WTC11 (cell line): ENCODE data around the gene NSUN3. TPM values are rescaled to one million over a fixed set of nuclear protein-coding genes. Genes with fewer than 3 reads are reported as not detected.

Experiments
- ATAC-seq: fragments of 200-7000 bp; cut with Tn5 transposase; 2 replicates; pipeline ENCODE4 v1.10.0; 2021; ENCODE audit warnings: mild to moderate bottlenecking, moderate library complexity
- CTCF ChIA-PET: fragments of 300-600 bp; sonication (Branson Sonifier 250); formaldehyde crosslinking; loops from one replicate; lab custom pipeline; 2021; ENCODE audit warnings: antibody characterized with exemption; lab: Charles Lee
- POLR2A ChIA-PET: fragments of 350-600 bp; sonication (Branson Sonifier 250); formaldehyde crosslinking; loops from one replicate; lab custom pipeline; 2021; ENCODE audit warnings: antibody characterized with exemption; lab: Charles Lee
- DNase-seq: peaks from one replicate; pipeline ENCODE4 v3.0.0; 2021; ENCODE audit warnings: low spot score
- H3K27ac Mint-ChIP-seq: 2 replicates; pipeline ENCODE4 v1.8.0; 2021; ENCODE audit warnings: mixed read lengths
- H3K27me3 Mint-ChIP-seq: 2 replicates; pipeline ENCODE4 v1.8.0; 2021; ENCODE audit warnings: low read depth, mild to moderate bottlenecking, moderate library complexity, mixed read lengths
- H3K36me3 Mint-ChIP-seq: 2 replicates; pipeline ENCODE4 v1.8.0; 2021; ENCODE audit warnings: mixed read lengths
- H3K4me1 Mint-ChIP-seq: 2 replicates; pipeline ENCODE4 v1.8.0; 2022; ENCODE audit warnings: mixed read lengths
- H3K4me3 Mint-ChIP-seq: 2 replicates; pipeline ENCODE4 v1.8.0; 2021; ENCODE audit warnings: mild to moderate bottlenecking, moderate library complexity, mixed read lengths
- H3K9me3 Mint-ChIP-seq: 2 replicates; pipeline ENCODE4 v1.8.0; 2021; ENCODE audit warnings: mixed read lengths
- CREM ChIP-seq: sonication (generic); formaldehyde crosslinking; IDR thresholded peaks from 2 replicates; pipeline ENCODE4 v1.8.1; 2022; ENCODE audit warnings: mild to moderate bottlenecking, missing genetic modification reagents, moderate library complexity
- ESRRA ChIP-seq: sonication (generic); formaldehyde crosslinking; IDR thresholded peaks from 2 replicates; pipeline ENCODE4 v1.8.1; 2022; ENCODE audit warnings: mild to moderate bottlenecking, missing genetic modification reagents, borderline replicate concordance
- ETV6 ChIP-seq: sonication (generic); formaldehyde crosslinking; IDR thresholded peaks from 2 replicates; pipeline ENCODE4 v1.8.1; 2022; ENCODE audit warnings: mild to moderate bottlenecking, missing genetic modification reagents
- FOXK1 ChIP-seq: sonication (generic); formaldehyde crosslinking; IDR thresholded peaks from 2 replicates; pipeline ENCODE4 v1.8.0; 2022; ENCODE audit warnings: mild to moderate bottlenecking, moderate library complexity, missing genetic modification reagents
- FOXP1 ChIP-seq: sonication (generic); formaldehyde crosslinking; IDR thresholded peaks from 2 replicates; pipeline ENCODE4 v1.8.0; 2022; ENCODE audit warnings: missing genetic modification reagents, mild to moderate bottlenecking, moderate library complexity, borderline replicate concordance
- GABPB1 ChIP-seq: sonication (generic); formaldehyde crosslinking; IDR thresholded peaks from 2 replicates; pipeline ENCODE4 v1.8.1; 2023; ENCODE audit warnings: mild to moderate bottlenecking, missing genetic modification reagents
- GRHL2 ChIP-seq: fragments of 250-450 bp; sonication (Bioruptor Pico); IDR thresholded peaks from 2 replicates; pipeline ENCODE4 v1.8.0; 2022; ENCODE audit warnings: mild to moderate bottlenecking, moderate library complexity; ENCODE audit not compliant: insufficient replicate concordance, severe bottlenecking
- IRF2 ChIP-seq: sonication (generic); formaldehyde crosslinking; IDR thresholded peaks from 2 replicates; pipeline ENCODE4 v1.8.0; 2022; ENCODE audit warnings: low read depth, missing genetic modification reagents, borderline replicate concordance
- JAZF1 ChIP-seq: fragments of 250-450 bp; sonication (Bioruptor Pico); IDR thresholded peaks from 2 replicates; pipeline ENCODE4 v1.9.0; 2021; ENCODE audit warnings: moderate library complexity, mild to moderate bottlenecking, inconsistent platforms
- NFYB ChIP-seq: sonication (generic); formaldehyde crosslinking; conservative IDR thresholded peaks from 2 replicates; pipeline ENCODE4 v1.8.0; 2022; ENCODE audit warnings: low read depth, missing genetic modification reagents
- NR1H2 ChIP-seq: sonication (generic); formaldehyde crosslinking; IDR thresholded peaks from 2 replicates; pipeline ENCODE4 v1.9.0; 2021; ENCODE audit warnings: mild to moderate bottlenecking, moderate library complexity, missing genetic modification reagents
- OVOL2 ChIP-seq: fragments of 250-450 bp; sonication (Bioruptor Pico); IDR thresholded peaks from 2 replicates; pipeline ENCODE4 v1.9.0; 2021; ENCODE audit warnings: mild to moderate bottlenecking, borderline replicate concordance
- RORB ChIP-seq: fragments of 250-450 bp; sonication (Bioruptor Pico); IDR thresholded peaks from 2 replicates; pipeline ENCODE4 v1.9.0; 2021; ENCODE audit warnings: mild to moderate bottlenecking
- SOX15 ChIP-seq: fragments of 250-450 bp; sonication (Bioruptor Pico); IDR thresholded peaks from 2 replicates; pipeline ENCODE4 v1.9.0; 2021; ENCODE audit warnings: mild to moderate bottlenecking
- ZNF219 ChIP-seq: sonication (generic); formaldehyde crosslinking; IDR thresholded peaks from 2 replicates; pipeline ENCODE4 v1.8.0; 2023; ENCODE audit warnings: missing genetic modification reagents, mild to moderate bottlenecking, borderline replicate concordance
- ZNF416 ChIP-seq: fragments of 250-450 bp; sonication (Bioruptor Pico); IDR thresholded peaks from 2 replicates; pipeline ENCODE4 v1.9.0; 2021; ENCODE audit warnings: mild to moderate bottlenecking, inconsistent platforms
- total RNA-seq: library from RNA; stranded (reverse); gene quantifications from 3 replicates; pipeline ENCODE4 v1.2.3, GENCODE V29; 2021
- TF ChIP-seq, protein P1 (sequence below): sonication (generic); formaldehyde crosslinking; IDR thresholded peaks from 2 replicates; pipeline ENCODE4 v1.8.0; 2022; ENCODE audit warnings: mild to moderate bottlenecking, missing genetic modification reagents
- TF ChIP-seq, protein P2 (sequence below): sonication (generic); formaldehyde crosslinking; IDR thresholded peaks from 2 replicates; pipeline ENCODE4 v1.8.0; 2023; ENCODE audit warnings: missing genetic modification reagents
- TF ChIP-seq, protein P3 (sequence below): sonication (generic); formaldehyde crosslinking; IDR thresholded peaks from 2 replicates; pipeline ENCODE4 v1.8.1; 2022; ENCODE audit warnings: missing genetic modification reagents, borderline replicate concordance
- TF ChIP-seq, protein P4 (sequence below): sonication (generic); formaldehyde crosslinking; IDR thresholded peaks from 2 replicates; pipeline ENCODE4 v1.8.0; 2022; ENCODE audit warnings: mild to moderate bottlenecking, missing genetic modification reagents
- TF ChIP-seq, protein P5 (sequence below): sonication (generic); formaldehyde crosslinking; IDR thresholded peaks from 2 replicates; pipeline ENCODE4 v1.8.1; 2023; ENCODE audit warnings: mild to moderate bottlenecking, moderate library complexity, missing genetic modification reagents
- TF ChIP-seq, protein P6 (sequence below): fragments of 250-450 bp; sonication (Bioruptor Pico); IDR thresholded peaks from 2 replicates; pipeline ENCODE4 v1.8.0; 2021; ENCODE audit warnings: mild to moderate bottlenecking
- TF ChIP-seq, protein P7 (sequence below): sonication (generic); formaldehyde crosslinking; IDR thresholded peaks from 2 replicates; pipeline ENCODE4 v1.8.1; 2023; ENCODE audit warnings: mild to moderate bottlenecking, missing genetic modification reagents
- TF ChIP-seq, protein P8 (sequence below): fragments of 200-600 bp; IDR thresholded peaks from 2 replicates; pipeline ENCODE4 v1.8.0; 2022; ENCODE audit warnings: antibody characterized with exemption

The NSUN3 gene
- total RNA-seq, 1 experiment from 2014 or later = 8.2 TPM

DNA sequence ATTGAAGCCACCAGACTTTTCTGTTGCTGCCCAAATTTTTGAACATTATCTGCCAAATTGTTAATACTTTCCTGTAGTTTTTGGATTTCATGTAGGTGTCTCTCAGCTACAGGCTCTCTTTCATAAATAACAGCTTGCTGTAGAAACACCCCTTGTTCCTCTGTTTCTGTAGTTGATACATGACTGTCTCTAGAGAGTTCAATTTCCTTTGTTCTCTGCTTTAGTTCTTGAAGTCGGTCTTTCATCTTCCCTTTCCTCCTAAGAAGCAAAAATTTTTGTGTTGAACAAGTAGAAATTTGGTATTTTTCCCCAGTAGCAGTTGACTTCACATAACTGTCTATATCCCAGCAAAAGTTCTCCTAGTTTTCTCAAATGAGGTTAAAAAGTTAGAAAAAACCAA is 47.8 kb upstream of the NSUN3 start:
- POLR2A ChIA-PET = no interaction called here
- TF ChIP-seq, protein P1, sequence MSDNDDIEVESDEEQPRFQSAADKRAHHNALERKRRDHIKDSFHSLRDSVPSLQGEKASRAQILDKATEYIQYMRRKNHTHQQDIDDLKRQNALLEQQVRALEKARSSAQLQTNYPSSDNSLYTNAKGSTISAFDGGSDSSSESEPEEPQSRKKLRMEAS = no peak
- TF ChIP-seq, protein P2, sequence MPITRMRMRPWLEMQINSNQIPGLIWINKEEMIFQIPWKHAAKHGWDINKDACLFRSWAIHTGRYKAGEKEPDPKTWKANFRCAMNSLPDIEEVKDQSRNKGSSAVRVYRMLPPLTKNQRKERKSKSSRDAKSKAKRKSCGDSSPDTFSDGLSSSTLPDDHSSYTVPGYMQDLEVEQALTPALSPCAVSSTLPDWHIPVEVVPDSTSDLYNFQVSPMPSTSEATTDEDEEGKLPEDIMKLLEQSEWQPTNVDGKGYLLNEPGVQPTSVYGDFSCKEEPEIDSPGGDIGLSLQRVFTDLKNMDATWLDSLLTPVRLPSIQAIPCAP = no peak
- TF ChIP-seq, protein P3, sequence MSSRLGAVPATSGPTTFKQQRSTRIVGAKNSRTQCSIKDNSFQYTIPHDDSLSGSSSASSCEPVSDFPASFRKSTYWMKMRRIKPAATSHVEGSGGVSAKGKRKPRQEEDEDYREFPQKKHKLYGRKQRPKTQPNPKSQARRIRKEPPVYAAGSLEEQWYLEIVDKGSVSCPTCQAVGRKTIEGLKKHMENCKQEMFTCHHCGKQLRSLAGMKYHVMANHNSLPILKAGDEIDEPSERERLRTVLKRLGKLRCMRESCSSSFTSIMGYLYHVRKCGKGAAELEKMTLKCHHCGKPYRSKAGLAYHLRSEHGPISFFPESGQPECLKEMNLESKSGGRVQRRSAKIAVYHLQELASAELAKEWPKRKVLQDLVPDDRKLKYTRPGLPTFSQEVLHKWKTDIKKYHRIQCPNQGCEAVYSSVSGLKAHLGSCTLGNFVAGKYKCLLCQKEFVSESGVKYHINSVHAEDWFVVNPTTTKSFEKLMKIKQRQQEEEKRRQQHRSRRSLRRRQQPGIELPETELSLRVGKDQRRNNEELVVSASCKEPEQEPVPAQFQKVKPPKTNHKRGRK (CRISPR knock-in tag) = no peak
- no peak for TF ChIP-seq SOX15 (CRISPR knock-in tag)
- no peak for TF ChIP-seq ZNF219 (CRISPR knock-in tag)
- TF ChIP-seq, protein P4, sequence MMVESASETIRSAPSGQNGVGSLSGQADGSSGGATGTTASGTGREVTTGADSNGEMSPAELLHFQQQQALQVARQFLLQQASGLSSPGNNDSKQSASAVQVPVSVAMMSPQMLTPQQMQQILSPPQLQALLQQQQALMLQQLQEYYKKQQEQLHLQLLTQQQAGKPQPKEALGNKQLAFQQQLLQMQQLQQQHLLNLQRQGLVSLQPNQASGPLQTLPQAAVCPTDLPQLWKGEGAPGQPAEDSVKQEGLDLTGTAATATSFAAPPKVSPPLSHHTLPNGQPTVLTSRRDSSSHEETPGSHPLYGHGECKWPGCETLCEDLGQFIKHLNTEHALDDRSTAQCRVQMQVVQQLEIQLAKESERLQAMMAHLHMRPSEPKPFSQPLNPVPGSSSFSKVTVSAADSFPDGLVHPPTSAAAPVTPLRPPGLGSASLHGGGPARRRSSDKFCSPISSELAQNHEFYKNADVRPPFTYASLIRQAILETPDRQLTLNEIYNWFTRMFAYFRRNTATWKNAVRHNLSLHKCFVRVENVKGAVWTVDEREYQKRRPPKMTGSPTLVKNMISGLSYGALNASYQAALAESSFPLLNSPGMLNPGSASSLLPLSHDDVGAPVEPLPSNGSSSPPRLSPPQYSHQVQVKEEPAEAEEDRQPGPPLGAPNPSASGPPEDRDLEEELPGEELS (CRISPR knock-in tag) = no peak
- no peak for TF ChIP-seq NR1H2 (CRISPR knock-in tag)
- no peak for TF ChIP-seq RORB (CRISPR knock-in tag)
- TF ChIP-seq, protein P5, sequence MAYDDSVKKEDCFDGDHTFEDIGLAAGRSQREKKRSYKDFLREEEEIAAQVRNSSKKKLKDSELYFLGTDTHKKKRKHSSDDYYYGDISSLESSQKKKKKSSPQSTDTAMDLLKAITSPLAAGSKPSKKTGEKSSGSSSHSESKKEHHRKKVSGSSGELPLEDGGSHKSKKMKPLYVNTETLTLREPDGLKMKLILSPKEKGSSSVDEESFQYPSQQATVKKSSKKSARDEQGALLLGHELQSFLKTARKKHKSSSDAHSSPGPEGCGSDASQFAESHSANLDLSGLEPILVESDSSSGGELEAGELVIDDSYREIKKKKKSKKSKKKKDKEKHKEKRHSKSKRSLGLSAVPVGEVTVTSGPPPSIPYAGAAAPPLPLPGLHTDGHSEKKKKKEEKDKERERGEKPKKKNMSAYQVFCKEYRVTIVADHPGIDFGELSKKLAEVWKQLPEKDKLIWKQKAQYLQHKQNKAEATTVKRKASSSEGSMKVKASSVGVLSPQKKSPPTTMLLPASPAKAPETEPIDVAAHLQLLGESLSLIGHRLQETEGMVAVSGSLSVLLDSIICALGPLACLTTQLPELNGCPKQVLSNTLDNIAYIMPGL (CRISPR knock-in tag) = no peak
- no peak for TF ChIP-seq GRHL2
- no peak for TF ChIP-seq CREM (CRISPR knock-in tag)
- TF ChIP-seq FOXP1 (CRISPR knock-in tag) = no peak
- TF ChIP-seq, protein P6, sequence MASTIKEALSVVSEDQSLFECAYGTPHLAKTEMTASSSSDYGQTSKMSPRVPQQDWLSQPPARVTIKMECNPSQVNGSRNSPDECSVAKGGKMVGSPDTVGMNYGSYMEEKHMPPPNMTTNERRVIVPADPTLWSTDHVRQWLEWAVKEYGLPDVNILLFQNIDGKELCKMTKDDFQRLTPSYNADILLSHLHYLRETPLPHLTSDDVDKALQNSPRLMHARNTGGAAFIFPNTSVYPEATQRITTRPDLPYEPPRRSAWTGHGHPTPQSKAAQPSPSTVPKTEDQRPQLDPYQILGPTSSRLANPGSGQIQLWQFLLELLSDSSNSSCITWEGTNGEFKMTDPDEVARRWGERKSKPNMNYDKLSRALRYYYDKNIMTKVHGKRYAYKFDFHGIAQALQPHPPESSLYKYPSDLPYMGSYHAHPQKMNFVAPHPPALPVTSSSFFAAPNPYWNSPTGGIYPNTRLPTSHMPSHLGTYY (CRISPR knock-in tag) = no peak
- no peak for TF ChIP-seq ETV6 (CRISPR knock-in tag)
- TF ChIP-seq ESRRA (CRISPR knock-in tag) = no peak
- TF ChIP-seq ZNF416 (CRISPR knock-in tag) = no peak
- TF ChIP-seq, protein P7, sequence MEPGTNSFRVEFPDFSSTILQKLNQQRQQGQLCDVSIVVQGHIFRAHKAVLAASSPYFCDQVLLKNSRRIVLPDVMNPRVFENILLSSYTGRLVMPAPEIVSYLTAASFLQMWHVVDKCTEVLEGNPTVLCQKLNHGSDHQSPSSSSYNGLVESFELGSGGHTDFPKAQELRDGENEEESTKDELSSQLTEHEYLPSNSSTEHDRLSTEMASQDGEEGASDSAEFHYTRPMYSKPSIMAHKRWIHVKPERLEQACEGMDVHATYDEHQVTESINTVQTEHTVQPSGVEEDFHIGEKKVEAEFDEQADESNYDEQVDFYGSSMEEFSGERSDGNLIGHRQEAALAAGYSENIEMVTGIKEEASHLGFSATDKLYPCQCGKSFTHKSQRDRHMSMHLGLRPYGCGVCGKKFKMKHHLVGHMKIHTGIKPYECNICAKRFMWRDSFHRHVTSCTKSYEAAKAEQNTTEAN (CRISPR knock-in tag) = no peak
- Mint-ChIP-seq H3K27ac (no peak overlapping the region), H3K36me3 (no peaks in the 10 kb centered on the region), H3K4me3 (no peak overlapping the region), H3K9me3 (no peaks in the 10 kb centered on the region), H3K4me1 (no peaks in the 10 kb centered on the region), H3K27me3 (no peaks in the 10 kb centered on the region)
- no peak for DNase-seq
- ATAC-seq = no peak
- CTCF ChIA-PET = interaction anchor here (1.4 kb wide), 1 partner anchor 10 kb away, joined by 5 read pairs; no protein-coding TSS in a partner anchor

DNA sequence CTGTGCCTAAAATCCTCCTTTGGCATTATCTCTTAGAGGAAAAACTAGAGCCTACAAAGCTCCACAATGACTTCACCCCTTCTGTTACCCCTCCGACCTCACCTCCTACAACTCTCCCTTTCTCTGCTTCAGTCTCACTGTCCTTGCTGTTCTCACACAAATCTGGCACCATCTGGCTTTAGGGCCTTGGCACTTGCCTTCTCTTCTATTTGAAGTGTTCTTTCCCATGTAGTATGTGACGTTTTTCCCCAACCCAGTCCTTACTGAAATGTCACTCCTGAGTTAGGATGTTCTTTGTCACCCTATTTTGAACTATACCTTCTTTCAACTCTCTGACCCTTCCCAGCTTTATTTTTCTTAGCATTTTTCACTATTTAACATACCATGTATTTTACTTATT is 43.2 kb upstream of the NSUN3 start:
- no peaks in the 10 kb centered on the region for H3K4me1 Mint-ChIP-seq
- H3K4me3 Mint-ChIP-seq = no peak overlapping the region
- ATAC-seq (no peak), DNase-seq (no peak)
- ChIA-PET POLR2A (no interaction called here), CTCF (no interaction called here)
- H3K9me3 Mint-ChIP-seq = no peaks in the 10 kb centered on the region
- no peak overlapping the region for H3K27ac Mint-ChIP-seq
- no peaks in the 10 kb centered on the region for H3K27me3 Mint-ChIP-seq
- no peaks in the 10 kb centered on the region for H3K36me3 Mint-ChIP-seq
- TF ChIP-seq, protein P3 (CRISPR knock-in tag) = no peak
- no peak for TF ChIP-seq OVOL2 (CRISPR knock-in tag)
- TF ChIP-seq NFYB (CRISPR knock-in tag) = no peak
- TF ChIP-seq, protein P8, sequence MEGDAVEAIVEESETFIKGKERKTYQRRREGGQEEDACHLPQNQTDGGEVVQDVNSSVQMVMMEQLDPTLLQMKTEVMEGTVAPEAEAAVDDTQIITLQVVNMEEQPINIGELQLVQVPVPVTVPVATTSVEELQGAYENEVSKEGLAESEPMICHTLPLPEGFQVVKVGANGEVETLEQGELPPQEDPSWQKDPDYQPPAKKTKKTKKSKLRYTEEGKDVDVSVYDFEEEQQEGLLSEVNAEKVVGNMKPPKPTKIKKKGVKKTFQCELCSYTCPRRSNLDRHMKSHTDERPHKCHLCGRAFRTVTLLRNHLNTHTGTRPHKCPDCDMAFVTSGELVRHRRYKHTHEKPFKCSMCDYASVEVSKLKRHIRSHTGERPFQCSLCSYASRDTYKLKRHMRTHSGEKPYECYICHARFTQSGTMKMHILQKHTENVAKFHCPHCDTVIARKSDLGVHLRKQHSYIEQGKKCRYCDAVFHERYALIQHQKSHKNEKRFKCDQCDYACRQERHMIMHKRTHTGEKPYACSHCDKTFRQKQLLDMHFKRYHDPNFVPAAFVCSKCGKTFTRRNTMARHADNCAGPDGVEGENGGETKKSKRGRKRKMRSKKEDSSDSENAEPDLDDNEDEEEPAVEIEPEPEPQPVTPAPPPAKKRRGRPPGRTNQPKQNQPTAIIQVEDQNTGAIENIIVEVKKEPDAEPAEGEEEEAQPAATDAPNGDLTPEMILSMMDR = no peak
- TF ChIP-seq, protein P1 = no peak
- no peak for TF ChIP-seq JAZF1 (CRISPR knock-in tag)
- no peak for TF ChIP-seq IRF2 (CRISPR knock-in tag)
- TF ChIP-seq FOXK1 (CRISPR knock-in tag) = no peak
- TF ChIP-seq GABPB1 = no peak
